Measurements from ENCODE around the gene PSRC1.
"Not testable (repeated sequence)": the region's sequence is repeated elsewhere in the genome, so short reads cannot be mapped to it uniquely, and the experiment has no call there.

The PSRC1 gene

GRCh38 chr1:109304226-109304920 lies 21.4 kb upstream of the PSRC1 start:
- intact Hi-C loops (cut with micrococcal nuclease), result no loop called here
- Mint-ChIP-seq H3K27me3 (peaks cover 7% of the 10 kb centered on the region), H3K27ac (no peak overlapping the region), H3K4me1 (ENCODE audit: low read depth) (peaks cover 37% of the 10 kb centered on the region), H3K9me3 (no peaks in the 10 kb centered on the region), H3K4me3 (no peak overlapping the region), H3K36me3 (ENCODE audit: low read depth) (peaks cover 8% of the 10 kb centered on the region)

GRCh38 chr1:109301874-109302273 lies 18.9 kb upstream of the PSRC1 start:
- intact Hi-C loops (cut with micrococcal nuclease), result no loop called here
- peaks cover 7% of the 10 kb centered on the region for H3K27me3 Mint-ChIP-seq
- H3K9me3 Mint-ChIP-seq, result no peaks in the 10 kb centered on the region
- peaks cover 24% of the 10 kb centered on the region for H3K4me1 Mint-ChIP-seq (ENCODE audit: low read depth)
- H3K4me3 Mint-ChIP-seq, result no peak overlapping the region
- H3K27ac Mint-ChIP-seq, result no peak overlapping the region
- no peaks in the 10 kb centered on the region for H3K36me3 Mint-ChIP-seq (ENCODE audit: low read depth)

GRCh38 chr1:109300650-109301151 lies 17.8 kb upstream of the PSRC1 start:
- Mint-ChIP-seq H3K27ac (no peak overlapping the region), H3K36me3 (ENCODE audit: low read depth) (no peaks in the 10 kb centered on the region), H3K27me3 (peaks cover 7% of the 10 kb centered on the region), H3K4me1 (ENCODE audit: low read depth) (peaks cover 24% of the 10 kb centered on the region), H3K9me3 (no peaks in the 10 kb centered on the region), H3K4me3 (no peak overlapping the region)
- intact Hi-C loops (cut with micrococcal nuclease), result no loop called here

- Mint-ChIP-seq H3K36me3 (ENCODE audit: low read depth) (no peaks in the 10 kb centered on the region), H3K27ac (no peak overlapping the region), H3K4me1 (ENCODE audit: low read depth) (peaks cover 33% of the 10 kb centered on the region), H3K9me3 (no peaks in the 10 kb centered on the region), H3K27me3 (peaks cover 6% of the 10 kb centered on the region), H3K4me3 (no peak overlapping the region)
- intact Hi-C loops (cut with micrococcal nuclease), result no loop called here
These were observed 16.8 kb upstream of the PSRC1 start for GRCh38 chr1:109299558-109300343.

- Mint-ChIP-seq H3K4me1 (ENCODE audit: low read depth) (peaks cover 37% of the 10 kb centered on the region), H3K4me3 (no peak overlapping the region), H3K36me3 (ENCODE audit: low read depth) (no peaks in the 10 kb centered on the region), H3K27ac (no peak overlapping the region), H3K27me3 (peaks cover 6% of the 10 kb centered on the region), H3K9me3 (no peaks in the 10 kb centered on the region)
- intact Hi-C loops (cut with micrococcal nuclease), result no loop called here
These were observed 16.0 kb upstream of the PSRC1 start for GRCh38 chr1:109298666-109299557.

- no peaks in the 10 kb centered on the region for H3K36me3 Mint-ChIP-seq (ENCODE audit: low read depth)
- intact Hi-C loops (cut with micrococcal nuclease), result no loop called here
- H3K27ac Mint-ChIP-seq, result no peak overlapping the region
- H3K27me3 Mint-ChIP-seq, result peaks cover 6% of the 10 kb centered on the region
- no peak overlapping the region for H3K4me3 Mint-ChIP-seq
- no peaks in the 10 kb centered on the region for H3K9me3 Mint-ChIP-seq
- H3K4me1 Mint-ChIP-seq (ENCODE audit: low read depth), result peaks cover 45% of the 10 kb centered on the region
These were observed 13.8 kb upstream of the PSRC1 start for GRCh38 chr1:109296782-109297181.

- H3K36me3 Mint-ChIP-seq (ENCODE audit: low read depth), result no peaks in the 10 kb centered on the region
- intact Hi-C loops (cut with micrococcal nuclease), result no loop called here
- no peaks in the 10 kb centered on the region for H3K9me3 Mint-ChIP-seq
- peaks cover 49% of the 10 kb centered on the region for H3K4me1 Mint-ChIP-seq (ENCODE audit: low read depth)
- no peak overlapping the region for H3K4me3 Mint-ChIP-seq
- peaks cover 6% of the 10 kb centered on the region for H3K27me3 Mint-ChIP-seq
- H3K27ac Mint-ChIP-seq, result no peak overlapping the region
These were observed 12.9 kb upstream of the PSRC1 start for GRCh38 chr1:109295712-109296415.

- Mint-ChIP-seq H3K4me3 (no peak overlapping the region), H3K4me1 (ENCODE audit: low read depth) (peaks cover 40% of the 10 kb centered on the region), H3K9me3 (no peaks in the 10 kb centered on the region), H3K27ac (no peak overlapping the region), H3K27me3 (peaks cover under 1% of the 10 kb centered on the region), H3K36me3 (ENCODE audit: low read depth) (no peaks in the 10 kb centered on the region)
- intact Hi-C loops (cut with micrococcal nuclease), result no loop called here
These were observed 11.5 kb upstream of the PSRC1 start for GRCh38 chr1:109294481-109294880.

- H3K9me3 Mint-ChIP-seq, result no peaks in the 10 kb centered on the region
- intact Hi-C loops (cut with micrococcal nuclease), result no loop called here
- H3K4me3 Mint-ChIP-seq, result no peak overlapping the region
These were observed 10.1 kb upstream of the PSRC1 start for GRCh38 chr1:109293026-109293425.

GRCh38 chr1:109292364-109292763 lies 9.4 kb upstream of the PSRC1 start:
- Mint-ChIP-seq H3K27ac (no peak overlapping the region), H3K27me3 (no peaks in the 10 kb centered on the region), H3K36me3 (ENCODE audit: low read depth) (no peaks in the 10 kb centered on the region), H3K9me3 (no peaks in the 10 kb centered on the region), H3K4me1 (ENCODE audit: low read depth) (peaks cover 30% of the 10 kb centered on the region), H3K4me3 (no peak overlapping the region)
- intact Hi-C loops (cut with micrococcal nuclease), result no loop called here

More at GRCh38 chr1:109293026-109293425, 10.1 kb upstream of the PSRC1 start:
- H3K4me1 Mint-ChIP-seq (ENCODE audit: low read depth), result peaks cover 30% of the 10 kb centered on the region
- no peak overlapping the region for H3K27ac Mint-ChIP-seq
- no peaks in the 10 kb centered on the region for H3K36me3 Mint-ChIP-seq (ENCODE audit: low read depth)
- H3K27me3 Mint-ChIP-seq, result no peaks in the 10 kb centered on the region

GRCh38 chr1:109290998-109291397 lies 8.1 kb upstream of the PSRC1 start:
- no peak overlapping the region for H3K4me3 Mint-ChIP-seq
- no peaks in the 10 kb centered on the region for H3K27me3 Mint-ChIP-seq
- H3K27ac Mint-ChIP-seq, result no peak overlapping the region
- peaks cover 30% of the 10 kb centered on the region for H3K4me1 Mint-ChIP-seq (ENCODE audit: low read depth)
- H3K9me3 Mint-ChIP-seq, result no peaks in the 10 kb centered on the region
- no peaks in the 10 kb centered on the region for H3K36me3 Mint-ChIP-seq (ENCODE audit: low read depth)
- intact Hi-C loops (cut with micrococcal nuclease), result no loop called here

- no peak overlapping the region for H3K27ac Mint-ChIP-seq
- H3K9me3 Mint-ChIP-seq, result no peaks in the 10 kb centered on the region
- H3K4me3 Mint-ChIP-seq, result no peak overlapping the region
- intact Hi-C loops (cut with micrococcal nuclease), result no loop called here
- no peaks in the 10 kb centered on the region for H3K27me3 Mint-ChIP-seq
- H3K36me3 Mint-ChIP-seq (ENCODE audit: low read depth), result no peaks in the 10 kb centered on the region
- peaks cover 22% of the 10 kb centered on the region for H3K4me1 Mint-ChIP-seq (ENCODE audit: low read depth)
These were observed 7.2 kb upstream of the PSRC1 start for GRCh38 chr1:109290137-109290536.

- H3K27ac Mint-ChIP-seq; intact Hi-C loops (cut with micrococcal nuclease); H3K9me3 Mint-ChIP-seq; H3K27me3 Mint-ChIP-seq; H3K36me3 Mint-ChIP-seq (ENCODE audit: low read depth); H3K4me3 Mint-ChIP-seq: not testable (repeated sequence)
- H3K4me1 Mint-ChIP-seq (ENCODE audit: low read depth), result peaks cover 21% of the 10 kb centered on the region
These were observed 3.8 kb upstream of the PSRC1 start for GRCh38 chr1:109286762-109287161.

Data from dendritic cell treated with granulocyte-macrophage colony-stimulating factor and Interleukin-4, amounts not matched to agents 40 ng/mL and 50 ng/mL, for 4 days (primary cell).